ENCODE data around the gene DAP. TPM values are rescaled to one million over a fixed set of nuclear protein-coding genes. Genes with fewer than 3 reads are reported as not detected.

DAP gene
- total RNA-seq, 1 experiment from 2014 or later = 106 TPM

- peaks cover 11% of the 10 kb centered on the region; the same call in 1 of the 2 replicates for H4K20me1 ChIP-seq (ENCODE audit: low read length)
- no peak overlapping the region for H2AFZ ChIP-seq (ENCODE audit: low read length)
- TF ChIP-seq EZH2 (IDR thresholded peaks at IDR 0.05; ENCODE audit: low read length, unreplicated experiment) (no peak), EZH2phosphoT487 (IDR thresholded peaks at IDR 0.05; ENCODE audit: borderline replicate concordance, low read length) (no peak), CTCF (conservative IDR thresholded peaks at IDR 0.05; ENCODE audit: low read depth, low read length) (no peak)
- no peaks in the 10 kb centered on the region for H3K9me2 ChIP-seq (replicated peaks; ENCODE audit: low read length)
- no peaks in the 10 kb centered on the region for H3K27me3 ChIP-seq (ENCODE audit: low read length)
- no peak overlapping the region for H3K4me3 ChIP-seq (ENCODE audit: low read length)
- ATAC-seq = no peak
- CTCF ChIA-PET = no interaction called here
- no peak overlapping the region for H3K9ac ChIP-seq (ENCODE audit: low read length)
- no TSS peak for BruUV-seq (replicated peaks)
- DNase-seq = no peak
- peaks cover 86% of the 10 kb centered on the region for H3K79me2 ChIP-seq (ENCODE audit: low read length)
- H3K9me3 ChIP-seq (ENCODE audit: low read length) = 0 out of 2 replicates have a peak, but pooled peaks cover 3% of the 10 kb centered on the region
- no peak overlapping the region for H3K27ac ChIP-seq (ENCODE audit: low read length)
- no peaks in the 10 kb centered on the region for H3K4me1 ChIP-seq (ENCODE audit: insufficient read depth, low read length)
- POLR2A ChIA-PET (ENCODE audit: unreplicated experiment) = interaction anchor here (0.6 kb wide), 2 partner anchors 86 to 1271 kb away, joined by 5 read pairs; no protein-coding TSS in a partner anchor
- no peaks in the 10 kb centered on the region for H3F3A ChIP-seq (ENCODE audit: low read length, unreplicated experiment)
- H3K36me3 ChIP-seq (ENCODE audit: low read depth, low read length) = peaks cover 98% of the 10 kb centered on the region
- intact Hi-C loops (cut with micrococcal nuclease) = no loop called here
- no peak overlapping the region for H3K4me2 ChIP-seq (ENCODE audit: low read length)
Measured at GRCh38 chr5:10744681-10745080, 16.4 kb downstream of the DAP start.

GRCh38 chr5:10743951-10744350 lies 17.1 kb downstream of the DAP start:
- Histone ChIP-seq H3K27me3 (ENCODE audit: low read length) (no peaks in the 10 kb centered on the region), H3K9ac (ENCODE audit: low read length) (no peak overlapping the region), H3K79me2 (ENCODE audit: low read length) (peaks cover 86% of the 10 kb centered on the region), H3F3A (ENCODE audit: low read length, unreplicated experiment) (no peaks in the 10 kb centered on the region), H3K9me3 (ENCODE audit: low read length) (0 out of 2 replicates have a peak, but pooled peaks cover 3% of the 10 kb centered on the region), H2AFZ (ENCODE audit: low read length) (no peak overlapping the region), H4K20me1 (ENCODE audit: low read length) (0 out of 2 replicates have a peak, but pooled peaks cover 4% of the 10 kb centered on the region), H3K27ac (ENCODE audit: low read length) (no peak overlapping the region), H3K36me3 (ENCODE audit: low read depth, low read length) (peaks cover 96% of the 10 kb centered on the region), H3K9me2 (replicated peaks; ENCODE audit: low read length) (no peaks in the 10 kb centered on the region), H3K4me3 (ENCODE audit: low read length) (no peak overlapping the region), H3K4me1 (ENCODE audit: insufficient read depth, low read length) (no peaks in the 10 kb centered on the region), H3K4me2 (ENCODE audit: low read length) (no peak overlapping the region)
- no peak for DNase-seq
- TSS peak; percentile 0 for BruUV-seq (replicated peaks)
- intact Hi-C loops (cut with micrococcal nuclease) = no loop called here
- TF ChIP-seq CTCF (conservative IDR thresholded peaks at IDR 0.05; ENCODE audit: low read depth, low read length) (no peak), EZH2phosphoT487 (IDR thresholded peaks at IDR 0.05; ENCODE audit: borderline replicate concordance, low read length) (no peak), EZH2 (IDR thresholded peaks at IDR 0.05; ENCODE audit: low read length, unreplicated experiment) (no peak)
- ATAC-seq = no peak
- ChIA-PET POLR2A (ENCODE audit: unreplicated experiment) (no interaction called here), CTCF (no interaction called here)

- H3K9ac ChIP-seq (ENCODE audit: low read length) = no peak overlapping the region
- intact Hi-C loops (cut with micrococcal nuclease) = no loop called here
- no peaks in the 10 kb centered on the region for H3F3A ChIP-seq (ENCODE audit: low read length, unreplicated experiment)
- no peak overlapping the region for H3K4me3 ChIP-seq (ENCODE audit: low read length)
- no peak overlapping the region for H3K27ac ChIP-seq (ENCODE audit: low read length)
- CTCF ChIA-PET = no interaction called here
- H2AFZ ChIP-seq (ENCODE audit: low read length) = no peak overlapping the region
- TF ChIP-seq EZH2phosphoT487 (IDR thresholded peaks at IDR 0.05; ENCODE audit: borderline replicate concordance, low read length) (no peak), EZH2 (IDR thresholded peaks at IDR 0.05; ENCODE audit: low read length, unreplicated experiment) (no peak)
- H4K20me1 ChIP-seq (ENCODE audit: low read length) = no peaks in the 10 kb centered on the region
- DNase-seq = no peak
- BruUV-seq (replicated peaks) = no TSS peak
- H3K4me1 ChIP-seq (ENCODE audit: insufficient read depth, low read length) = no peaks in the 10 kb centered on the region
- ATAC-seq = no peak
- peaks cover 85% of the 10 kb centered on the region for H3K79me2 ChIP-seq (ENCODE audit: low read length)
- H3K36me3 ChIP-seq (ENCODE audit: low read depth, low read length) = peaks cover 93% of the 10 kb centered on the region
- POLR2A ChIA-PET (ENCODE audit: unreplicated experiment) = no interaction called here
- no peaks in the 10 kb centered on the region for H3K27me3 ChIP-seq (ENCODE audit: low read length)
- 0 out of 2 replicates have a peak, but pooled peaks cover 3% of the 10 kb centered on the region for H3K9me3 ChIP-seq (ENCODE audit: low read length)
- H3K4me2 ChIP-seq (ENCODE audit: low read length) = no peak overlapping the region
- H3K9me2 ChIP-seq (replicated peaks; ENCODE audit: low read length) = no peaks in the 10 kb centered on the region
Measured at GRCh38 chr5:10743526-10743925, 17.5 kb downstream of the DAP start.

Data from PC-3 (cell line).